ENCODE data around the gene KDM4B. TPM values are rescaled to one million over a fixed set of nuclear protein-coding genes. Genes with fewer than 3 reads are reported as not detected.

KDM4B gene
- total and polyA plus RNA-seq, 10 of the 15 experiments (the other 5 are each of a cell fraction or from before 2014, with no cell fraction given) = 0.47 to 49.6 (median 16.2) TPM

GRCh38 chr19:4923276-4923747 is 45.6 kb upstream of the KDM4B start:
- ATAC-seq = no peak
- Histone ChIP-seq H4K20me1 (ENCODE audit: control insufficient read depth, insufficient read depth) (no peaks in the 10 kb centered on the region), H3K4me2 (ENCODE audit: control insufficient read depth, insufficient read depth) (no peak overlapping the region), H2AFZ (ENCODE audit: control insufficient read depth, low read depth, low read length) (no peak overlapping the region), H3K4me1 (ENCODE audit: control insufficient read depth, insufficient read depth, low read length) (no peaks in the 10 kb centered on the region), H3K27ac (ENCODE audit: control insufficient read depth, insufficient read depth) (no peak overlapping the region), H3K9ac (ENCODE audit: control insufficient read depth, insufficient read depth, low read length) (no peak overlapping the region), H3K79me2 (ENCODE audit: control insufficient read depth, insufficient read depth, low read length) (peaks cover 9% of the 10 kb centered on the region), H3K27me3 (replicated peaks in 1 of 2; ENCODE audit: control insufficient read depth in 2 of 2, insufficient read depth in 2 of 2, low read length in 1 of 2) (no peaks in the 10 kb centered on the region), H3K9me3 (replicated peaks; ENCODE audit: control insufficient read depth, insufficient read depth, low read length) (no peaks in the 10 kb centered on the region), H3K36me3 (ENCODE audit: control insufficient read depth in 2 of 2, insufficient read depth in 2 of 2, low read length in 1 of 2) (peaks cover 3 to 22% of the 10 kb centered on the region in 2 experiments), H3K4me3 (no peak overlapping the region)
- FAIRE-seq = no peak
- intact Hi-C loops (cut with micrococcal nuclease; ENCODE audit: unreplicated experiment) (no loop called here), in situ Hi-C loops (cut with MboI) (no loop called here)
- SMC1A ChIA-PET (ENCODE audit: uncharacterized antibody, unreplicated experiment) = no interaction called here
- CTCF ChIA-PET = no interaction called here
- no peak for DNase-seq (ENCODE audit: low read depth, low spot score)
- RAD21 ChIA-PET (ENCODE audit: unreplicated experiment) = no interaction called here
- POLR2A ChIA-PET = no interaction called here
- no TSS peak for BruUV-seq (replicated peaks)
- 92% methylated on average over 21 of the region's 21 CpGs for WGBS (ENCODE audit: insufficient coverage, insufficient replicate concordance, low lambda C conversion rate, missing lambda C conversion rate)
- TF ChIP-seq RAD51 (IDR thresholded peaks at IDR 0.05) (no peak), IKZF2 (IDR thresholded peaks at IDR 0.05) (no peak), TCF12 (IDR thresholded peaks at IDR 0.05; ENCODE audit: low read depth, low read length) (no peak), HDGF (IDR thresholded peaks at IDR 0.05) (no peak), ATF2 (IDR thresholded peaks at IDR 0.05; ENCODE audit: low read length) (no peak), PAX8 (IDR thresholded peaks at IDR 0.05) (no peak), ZBED1 (IDR thresholded peaks at IDR 0.05; ENCODE audit: borderline replicate concordance) (no peak), CEBPZ (IDR thresholded peaks at IDR 0.05; ENCODE audit: low read depth, low read length) (no peak), ZNF274 (IDR thresholded peaks at IDR 0.05; ENCODE audit: insufficient read depth, insufficient read length) (no peak), JUNB (IDR thresholded peaks at IDR 0.05) (no peak), EED (IDR thresholded peaks at IDR 0.05; ENCODE audit: low read depth) (no peak), ZNF384 (IDR thresholded peaks at IDR 0.05; ENCODE audit: borderline replicate concordance, low read depth, low read length) (no peak), MTA2 (IDR thresholded peaks at IDR 0.05; ENCODE audit: low read depth) (no peak), RELB (IDR thresholded peaks at IDR 0.05; ENCODE audit: low read depth) (no peak)
- TF ChIP-seq, protein P1, sequence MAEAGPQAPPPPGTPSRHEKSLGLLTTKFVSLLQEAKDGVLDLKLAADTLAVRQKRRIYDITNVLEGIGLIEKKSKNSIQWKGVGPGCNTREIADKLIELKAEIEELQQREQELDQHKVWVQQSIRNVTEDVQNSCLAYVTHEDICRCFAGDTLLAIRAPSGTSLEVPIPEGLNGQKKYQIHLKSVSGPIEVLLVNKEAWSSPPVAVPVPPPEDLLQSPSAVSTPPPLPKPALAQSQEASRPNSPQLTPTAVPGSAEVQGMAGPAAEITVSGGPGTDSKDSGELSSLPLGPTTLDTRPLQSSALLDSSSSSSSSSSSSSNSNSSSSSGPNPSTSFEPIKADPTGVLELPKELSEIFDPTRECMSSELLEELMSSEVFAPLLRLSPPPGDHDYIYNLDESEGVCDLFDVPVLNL (IDR thresholded peaks at IDR 0.05; ENCODE audit: low read depth, low read length) = no peak
- TF ChIP-seq, protein P2, sequence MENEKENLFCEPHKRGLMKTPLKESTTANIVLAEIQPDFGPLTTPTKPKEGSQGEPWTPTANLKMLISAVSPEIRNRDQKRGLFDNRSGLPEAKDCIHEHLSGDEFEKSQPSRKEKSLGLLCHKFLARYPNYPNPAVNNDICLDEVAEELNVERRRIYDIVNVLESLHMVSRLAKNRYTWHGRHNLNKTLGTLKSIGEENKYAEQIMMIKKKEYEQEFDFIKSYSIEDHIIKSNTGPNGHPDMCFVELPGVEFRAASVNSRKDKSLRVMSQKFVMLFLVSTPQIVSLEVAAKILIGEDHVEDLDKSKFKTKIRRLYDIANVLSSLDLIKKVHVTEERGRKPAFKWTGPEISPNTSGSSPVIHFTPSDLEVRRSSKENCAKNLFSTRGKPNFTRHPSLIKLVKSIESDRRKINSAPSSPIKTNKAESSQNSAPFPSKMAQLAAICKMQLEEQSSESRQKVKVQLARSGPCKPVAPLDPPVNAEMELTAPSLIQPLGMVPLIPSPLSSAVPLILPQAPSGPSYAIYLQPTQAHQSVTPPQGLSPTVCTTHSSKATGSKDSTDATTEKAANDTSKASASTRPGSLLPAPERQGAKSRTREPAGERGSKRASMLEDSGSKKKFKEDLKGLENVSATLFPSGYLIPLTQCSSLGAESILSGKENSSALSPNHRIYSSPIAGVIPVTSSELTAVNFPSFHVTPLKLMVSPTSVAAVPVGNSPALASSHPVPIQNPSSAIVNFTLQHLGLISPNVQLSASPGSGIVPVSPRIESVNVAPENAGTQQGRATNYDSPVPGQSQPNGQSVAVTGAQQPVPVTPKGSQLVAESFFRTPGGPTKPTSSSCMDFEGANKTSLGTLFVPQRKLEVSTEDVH (IDR thresholded peaks at IDR 0.05; ENCODE audit: low read depth, partially characterized antibody) = no peak

Data from GM12878 (cell line).